ENCODE results near the gene YDJC. TPM values are rescaled to one million over a fixed set of nuclear protein-coding genes. Genes with fewer than 3 reads are reported as not detected.
"Not testable (repeated sequence)": the region's sequence is repeated elsewhere in the genome, so short reads cannot be mapped to it uniquely, and the experiment has no call there.

Gene YDJC
- total RNA-seq, 1 donor from 2014 or later: 10.3 TPM

DNA sequence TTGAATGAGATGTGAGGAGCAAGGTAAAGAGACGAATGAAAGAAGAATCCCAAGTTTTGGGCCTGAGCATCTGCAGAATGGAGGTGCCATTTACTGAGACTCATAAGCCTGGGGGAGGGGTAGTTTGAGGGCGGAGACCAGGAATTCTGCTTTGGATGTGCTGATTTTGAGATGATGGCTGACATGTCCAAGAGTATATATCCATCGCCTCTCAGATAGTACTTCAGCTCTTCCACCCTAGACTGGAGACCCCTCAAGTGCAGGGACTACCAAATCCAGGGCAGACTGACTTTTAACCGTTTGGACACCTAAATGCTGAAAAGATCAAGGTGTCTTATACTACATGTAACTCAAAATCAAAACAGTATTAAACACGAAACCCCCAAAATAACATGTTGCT, 11.0 kb upstream of the YDJC start:
- Mint-ChIP-seq H3K4me3 (ENCODE audit: unreplicated experiment) (peak overlapping the region; percentile 85), H3K9me3 (ENCODE audit: unreplicated experiment) (peaks cover 2% of the 10 kb centered on the region), H3K27me3 (ENCODE audit: unreplicated experiment) (peaks cover 9% of the 10 kb centered on the region), H3K27ac (ENCODE audit: unreplicated experiment) (no peak overlapping the region), H3K4me1 (ENCODE audit: low read depth, unreplicated experiment) (peaks cover 12% of the 10 kb centered on the region), H3K36me3 (ENCODE audit: unreplicated experiment) (no peaks in the 10 kb centered on the region)
- no peak for DNase-seq
- TF ChIP-seq, protein P1, sequence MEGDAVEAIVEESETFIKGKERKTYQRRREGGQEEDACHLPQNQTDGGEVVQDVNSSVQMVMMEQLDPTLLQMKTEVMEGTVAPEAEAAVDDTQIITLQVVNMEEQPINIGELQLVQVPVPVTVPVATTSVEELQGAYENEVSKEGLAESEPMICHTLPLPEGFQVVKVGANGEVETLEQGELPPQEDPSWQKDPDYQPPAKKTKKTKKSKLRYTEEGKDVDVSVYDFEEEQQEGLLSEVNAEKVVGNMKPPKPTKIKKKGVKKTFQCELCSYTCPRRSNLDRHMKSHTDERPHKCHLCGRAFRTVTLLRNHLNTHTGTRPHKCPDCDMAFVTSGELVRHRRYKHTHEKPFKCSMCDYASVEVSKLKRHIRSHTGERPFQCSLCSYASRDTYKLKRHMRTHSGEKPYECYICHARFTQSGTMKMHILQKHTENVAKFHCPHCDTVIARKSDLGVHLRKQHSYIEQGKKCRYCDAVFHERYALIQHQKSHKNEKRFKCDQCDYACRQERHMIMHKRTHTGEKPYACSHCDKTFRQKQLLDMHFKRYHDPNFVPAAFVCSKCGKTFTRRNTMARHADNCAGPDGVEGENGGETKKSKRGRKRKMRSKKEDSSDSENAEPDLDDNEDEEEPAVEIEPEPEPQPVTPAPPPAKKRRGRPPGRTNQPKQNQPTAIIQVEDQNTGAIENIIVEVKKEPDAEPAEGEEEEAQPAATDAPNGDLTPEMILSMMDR (IDR thresholded peaks at IDR 0.05; ENCODE audit: partially characterized antibody, unreplicated experiment): no peak

DNA sequence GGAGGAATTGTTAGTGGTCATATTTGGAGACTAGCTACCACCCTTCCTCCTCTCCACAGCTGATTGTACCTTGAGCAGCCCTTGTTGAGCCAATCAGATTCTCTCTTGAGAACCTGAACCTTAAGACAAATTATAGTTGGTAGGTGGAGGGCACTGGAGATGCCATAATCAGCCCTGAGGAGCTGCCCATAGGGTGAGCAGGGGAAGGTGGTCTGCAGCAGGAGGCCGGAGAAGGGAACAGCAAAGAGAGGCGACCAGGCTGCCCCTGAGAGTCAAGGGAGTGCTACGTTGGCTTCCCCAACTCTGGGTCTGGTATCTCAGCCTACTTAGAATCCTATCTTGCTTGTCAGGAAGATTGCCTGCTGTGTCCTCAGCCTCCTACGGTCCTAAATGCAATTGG, 9.5 kb upstream of the YDJC start:
- peaks cover 9% of the 10 kb centered on the region for H3K27me3 Mint-ChIP-seq (ENCODE audit: unreplicated experiment)
- no peak overlapping the region for H3K4me3 Mint-ChIP-seq (ENCODE audit: unreplicated experiment)
- H3K9me3 Mint-ChIP-seq (ENCODE audit: unreplicated experiment): peaks cover 2% of the 10 kb centered on the region
- H3K27ac Mint-ChIP-seq (ENCODE audit: unreplicated experiment): no peak overlapping the region
- no peak for DNase-seq
- TF ChIP-seq, protein P1 (IDR thresholded peaks at IDR 0.05; ENCODE audit: partially characterized antibody, unreplicated experiment): no peak
- H3K36me3 Mint-ChIP-seq (ENCODE audit: unreplicated experiment): no peaks in the 10 kb centered on the region
- H3K4me1 Mint-ChIP-seq (ENCODE audit: low read depth, unreplicated experiment): peaks cover 12% of the 10 kb centered on the region

DNA sequence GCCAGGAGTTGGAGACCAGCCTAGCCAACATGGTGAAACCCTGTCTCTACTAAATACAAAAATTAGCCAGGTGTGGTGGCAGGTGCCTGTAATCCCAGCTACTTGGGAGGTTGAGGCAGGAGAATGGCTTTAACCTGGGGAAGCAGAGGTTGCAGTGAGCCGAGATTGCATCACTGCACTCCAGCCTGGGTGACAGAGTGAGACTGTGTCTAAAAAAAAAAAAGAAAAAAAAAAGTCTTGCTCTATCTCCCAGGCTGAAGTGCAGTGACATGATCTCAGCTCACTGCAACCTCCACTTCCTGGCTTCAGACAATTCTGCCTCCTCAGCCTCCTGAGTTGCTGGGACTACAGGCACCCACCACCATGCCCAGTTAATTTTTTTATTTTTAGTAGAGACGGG, 7.6 kb upstream of the YDJC start:
- H3K36me3 Mint-ChIP-seq (ENCODE audit: unreplicated experiment); H3K9me3 Mint-ChIP-seq (ENCODE audit: unreplicated experiment); H3K4me3 Mint-ChIP-seq (ENCODE audit: unreplicated experiment); H3K27me3 Mint-ChIP-seq (ENCODE audit: unreplicated experiment); DNase-seq; H3K27ac Mint-ChIP-seq (ENCODE audit: unreplicated experiment); H3K4me1 Mint-ChIP-seq (ENCODE audit: low read depth, unreplicated experiment): not testable (repeated sequence)

DNA sequence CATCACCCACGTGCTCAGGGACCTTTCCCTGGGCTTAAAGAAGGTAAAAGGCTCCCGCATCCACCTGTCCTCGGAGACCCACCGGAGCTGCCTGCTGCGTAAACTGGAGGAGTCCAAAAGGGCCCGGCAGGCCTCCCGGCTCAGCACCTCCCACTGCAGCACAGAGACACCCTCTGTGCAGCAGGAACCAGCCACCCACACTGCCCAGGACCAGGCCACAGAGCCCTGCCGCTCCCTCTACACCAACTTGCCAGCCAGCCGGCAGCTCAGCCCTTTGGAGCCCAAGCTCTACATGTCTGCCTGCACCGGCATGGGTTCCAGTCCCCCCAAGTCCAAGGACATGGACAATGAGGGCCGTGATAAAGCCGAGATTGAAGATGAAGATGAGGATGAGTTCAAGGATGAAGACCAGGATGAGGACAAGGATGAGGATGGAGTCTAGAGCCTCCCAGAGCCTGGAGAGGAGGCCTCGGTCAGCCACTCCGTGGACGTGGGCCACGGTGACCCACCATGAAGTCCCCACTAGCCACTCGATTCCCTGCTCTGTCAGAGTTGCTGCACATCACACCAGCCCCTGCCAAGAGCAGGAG, 6.9 kb upstream of the YDJC start:
- DNase-seq: no peak
- H3K36me3 Mint-ChIP-seq (ENCODE audit: unreplicated experiment): no peaks in the 10 kb centered on the region
- peaks cover 9% of the 10 kb centered on the region for H3K27me3 Mint-ChIP-seq (ENCODE audit: unreplicated experiment)
- H3K4me3 Mint-ChIP-seq (ENCODE audit: unreplicated experiment): no peak overlapping the region
- TF ChIP-seq, protein P1 (IDR thresholded peaks at IDR 0.05; ENCODE audit: partially characterized antibody, unreplicated experiment): no peak
- peaks cover 2% of the 10 kb centered on the region for H3K9me3 Mint-ChIP-seq (ENCODE audit: unreplicated experiment)
- H3K27ac Mint-ChIP-seq (ENCODE audit: unreplicated experiment): no peak overlapping the region
- peaks cover 8% of the 10 kb centered on the region for H3K4me1 Mint-ChIP-seq (ENCODE audit: low read depth, unreplicated experiment)

DNA sequence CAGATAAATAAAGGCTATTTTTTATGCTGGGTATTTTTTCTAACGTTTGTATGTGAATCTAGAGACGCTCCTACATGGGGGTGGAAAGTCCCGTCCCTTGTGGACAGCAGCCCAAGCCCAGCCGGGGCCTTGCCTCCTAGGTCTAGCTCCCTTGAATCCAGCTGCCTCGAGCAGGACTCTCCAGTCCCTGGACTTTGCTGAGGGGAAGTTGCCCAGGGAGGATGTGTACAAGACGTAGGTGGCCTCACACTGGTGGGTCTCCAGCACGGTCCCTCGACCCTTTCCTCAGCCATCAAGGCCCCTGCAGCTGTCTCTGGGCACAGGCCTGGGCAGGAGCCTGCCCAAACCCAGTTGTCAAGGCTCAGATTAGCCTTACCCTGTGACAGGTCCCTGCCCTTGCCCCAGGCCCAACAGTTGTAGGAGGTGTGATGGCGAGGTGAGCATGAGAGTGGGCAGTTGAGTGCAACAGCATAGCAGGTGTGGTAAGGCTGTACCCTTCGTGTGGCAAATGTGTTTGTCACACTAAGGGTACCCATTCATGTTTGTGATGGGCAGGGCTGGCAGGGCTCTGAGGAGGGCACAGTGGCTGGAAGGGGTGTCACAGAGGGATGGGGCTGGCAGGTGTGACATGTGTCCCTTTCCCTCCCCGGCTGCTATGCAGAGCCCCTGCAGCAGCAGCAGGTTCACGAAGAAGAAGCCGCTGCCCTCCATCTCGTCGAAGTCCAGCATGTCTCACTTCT, 6.1 kb upstream of the YDJC start:
- peaks cover 2% of the 10 kb centered on the region for H3K9me3 Mint-ChIP-seq (ENCODE audit: unreplicated experiment)
- H3K4me3 Mint-ChIP-seq (ENCODE audit: unreplicated experiment): no peak overlapping the region
- no peak for DNase-seq

More for the DNA sequence above, 6.1 kb upstream of the YDJC start:
- H3K27ac Mint-ChIP-seq (ENCODE audit: unreplicated experiment): no peak overlapping the region
- no peaks in the 10 kb centered on the region for H3K36me3 Mint-ChIP-seq (ENCODE audit: unreplicated experiment)
- TF ChIP-seq, protein P1 (IDR thresholded peaks at IDR 0.05; ENCODE audit: partially characterized antibody, unreplicated experiment): no peak
- H3K4me1 Mint-ChIP-seq (ENCODE audit: low read depth, unreplicated experiment): peaks cover 2% of the 10 kb centered on the region
- peaks cover 10% of the 10 kb centered on the region for H3K27me3 Mint-ChIP-seq (ENCODE audit: unreplicated experiment)

Data from glutamatergic neuron (in vitro differentiated cells).